Suppressor macrophage treated with lipopolysaccharide for 1 hour (primary cell): ENCODE measurements around the gene CAV3.

Experiments
- DNase-seq, 3 donors: peaks; one replicate each; pipeline ENCODE4 v3.0.0-alpha.2; 2020 to 2022

The CAV3 gene

GRCh38 chr3:8762607-8763377 is 29.2 kb downstream of the CAV3 start:
- no peak for DNase-seq

GRCh38 chr3:8764528-8764927 is 30.9 kb downstream of the CAV3 start:
- DNase-seq: no peak

GRCh38 chr3:8765528-8765927 is 31.9 kb downstream of the CAV3 start:
- DNase-seq: no peak

- no peak for DNase-seq
Measured at GRCh38 chr3:8766148-8766547, 32.5 kb downstream of the CAV3 start.

GRCh38 chr3:8767256-8767666 is 33.7 kb downstream of the CAV3 start:
- no peak for DNase-seq

- no peak for DNase-seq
Measured at GRCh38 chr3:8767667-8768363, 34.2 kb downstream of the CAV3 start.

GRCh38 chr3:8768364-8769087 is 34.9 kb downstream of the CAV3 start:
- DNase-seq: peak; percentile 72 to 78 (median 76)

GRCh38 chr3:8769088-8769822 is 35.7 kb downstream of the CAV3 start, which contains the start of gene OXTR:
OXTR (minus strand) TSS chr3:8769613; CDS start chr3:8768187, 1,426 bp downstream.
- DNase-seq: peak; percentile 58 to 87 (median 74)

GRCh38 chr3:8773941-8774542 is 40.4 kb downstream of the CAV3 start:
- DNase-seq: no peak

- no peak for DNase-seq
Measured at GRCh38 chr3:8775181-8775580, 41.6 kb downstream of the CAV3 start.

- DNase-seq: no peak
Measured at GRCh38 chr3:8775602-8776001, 42.0 kb downstream of the CAV3 start.

GRCh38 chr3:8776406-8776805 is 42.8 kb downstream of the CAV3 start:
- DNase-seq: no peak

GRCh38 chr3:8777201-8777977 is 43.8 kb downstream of the CAV3 start:
- DNase-seq: no peak

GRCh38 chr3:8777978-8778267 is 44.3 kb downstream of the CAV3 start:
- DNase-seq: no peak

- DNase-seq: no peak
Measured at GRCh38 chr3:8778475-8778874, 44.9 kb downstream of the CAV3 start.

GRCh38 chr3:8780279-8780678 is 46.7 kb downstream of the CAV3 start:
- peak in 1 of 3 donors; percentile 18 for DNase-seq

- no peak for DNase-seq
Measured at GRCh38 chr3:8784676-8785435, 51.3 kb downstream of the CAV3 start.

GRCh38 chr3:8790529-8790928 is 56.9 kb downstream of the CAV3 start:
- DNase-seq: no peak

- DNase-seq: peak in 2 of 3 donors; percentile 8 to 21
Measured at GRCh38 chr3:8793242-8793641, 59.6 kb downstream of the CAV3 start.

GRCh38 chr3:8794247-8794646 is 60.6 kb downstream of the CAV3 start:
- no peak for DNase-seq
